ENCODE results near the gene BAHCC1.

Gene BAHCC1

DNA sequence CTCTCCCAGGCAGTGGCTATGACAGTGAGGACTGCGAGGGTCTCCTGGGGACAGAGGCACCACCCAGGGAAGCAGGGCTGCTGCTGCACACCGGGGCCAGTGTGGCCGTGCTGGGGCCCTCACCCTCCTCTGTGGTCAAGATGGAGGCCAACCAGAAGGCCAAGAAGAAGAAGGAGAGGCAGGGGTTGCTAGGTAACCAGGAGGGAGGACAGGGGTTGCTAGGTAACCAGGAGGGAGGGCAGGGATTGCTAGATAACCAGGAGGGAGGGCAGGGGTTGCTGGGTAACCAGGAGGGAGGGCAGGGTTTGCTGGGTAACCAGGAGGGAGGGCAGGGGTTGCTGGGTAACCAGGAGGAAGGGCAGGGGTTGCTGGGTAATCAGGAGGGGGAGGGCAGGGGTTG, 62.1 kb downstream of the BAHCC1 start:
- Histone ChIP-seq H3K4me3 (ENCODE audit: low read length) (no peak overlapping the region), H3K9me2 (replicated peaks; ENCODE audit: control insufficient read depth, low read length) (no peaks in the 10 kb centered on the region), H3K4me1 (ENCODE audit: control insufficient read depth, low read length) (peaks cover 13% of the 10 kb centered on the region), H3K27me3 (ENCODE audit: control insufficient read depth, low read length) (peaks cover 8% of the 10 kb centered on the region), H3K9me3 (ENCODE audit: control insufficient read depth, insufficient read depth, low read length) (no peaks in the 10 kb centered on the region; the same call in 1 of the 2 replicates), H3K4me2 (ENCODE audit: low read length) (no peak overlapping the region), H4K20me1 (ENCODE audit: control insufficient read depth, insufficient read depth, low read depth, low read length) (no peaks in the 10 kb centered on the region), H3K27ac (ENCODE audit: low read depth, low read length) (no peak overlapping the region), H3K36me3 (ENCODE audit: control insufficient read depth, low read length) (no peaks in the 10 kb centered on the region), H3F3A (ENCODE audit: control insufficient read depth, insufficient read depth) (no peaks in the 10 kb centered on the region), H3K79me2 (ENCODE audit: control insufficient read depth, low read length) (no peaks in the 10 kb centered on the region)
- no peak for TF ChIP-seq CTCF (IDR thresholded peaks at IDR 0.05; ENCODE audit: low read depth, low read length, poor library complexity, severe bottlenecking)
- no peak for TF ChIP-seq EZH2phosphoT487 (IDR thresholded peaks at IDR 0.05; ENCODE audit: borderline replicate concordance, low read length)

DNA sequence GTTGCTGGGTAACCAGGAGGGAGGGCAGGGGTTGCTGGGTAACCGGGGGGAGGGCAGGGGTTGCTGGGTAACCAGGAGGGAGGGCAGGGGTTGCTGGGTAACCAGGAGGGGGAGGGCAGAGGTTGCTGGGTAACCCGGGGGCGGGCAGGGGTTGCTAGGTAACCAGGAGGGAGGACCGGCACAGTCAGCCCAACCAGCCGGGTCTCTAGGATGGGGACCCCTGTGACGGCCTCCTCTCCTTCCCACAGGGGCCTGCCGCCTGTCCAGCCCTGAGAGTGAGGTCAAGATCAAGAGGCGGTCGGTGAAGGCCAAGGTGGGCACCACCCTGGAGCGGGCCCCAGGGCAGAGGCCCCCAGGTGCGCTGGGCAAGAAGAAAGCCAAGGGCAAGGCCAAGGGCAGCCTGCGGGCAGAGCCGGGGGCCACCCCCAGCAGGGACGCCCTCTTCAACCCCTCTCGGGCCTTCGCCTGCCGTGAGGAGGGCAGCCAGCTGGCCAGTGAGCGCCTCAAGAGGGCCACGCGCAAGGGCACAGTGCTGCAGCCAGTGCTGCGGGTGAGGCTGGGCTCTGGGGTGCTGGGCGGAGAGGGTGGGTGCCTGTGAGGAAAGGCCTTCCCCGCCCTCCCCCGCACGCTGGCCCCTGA, 62.8 kb downstream of the BAHCC1 start:
- H3K79me2 ChIP-seq (ENCODE audit: control insufficient read depth, low read length): no peaks in the 10 kb centered on the region
- H3K36me3 ChIP-seq (ENCODE audit: control insufficient read depth, low read length): no peaks in the 10 kb centered on the region
- H3K27ac ChIP-seq (ENCODE audit: low read depth, low read length): no peak overlapping the region
- H3K27me3 ChIP-seq (ENCODE audit: control insufficient read depth, low read length): peaks cover 7% of the 10 kb centered on the region
- H3K9me2 ChIP-seq (replicated peaks; ENCODE audit: control insufficient read depth, low read length): no peaks in the 10 kb centered on the region
- no peak overlapping the region for H3K4me3 ChIP-seq (ENCODE audit: low read length)
- no peak overlapping the region for H3K4me2 ChIP-seq (ENCODE audit: low read length)
- peaks cover 13% of the 10 kb centered on the region for H3K4me1 ChIP-seq (ENCODE audit: control insufficient read depth, low read length)
- no peaks in the 10 kb centered on the region; the same call in 1 of the 2 replicates for H3K9me3 ChIP-seq (ENCODE audit: control insufficient read depth, insufficient read depth, low read length)
- no peak for TF ChIP-seq CTCF (IDR thresholded peaks at IDR 0.05; ENCODE audit: low read depth, low read length, poor library complexity, severe bottlenecking)
- no peak for TF ChIP-seq EZH2phosphoT487 (IDR thresholded peaks at IDR 0.05; ENCODE audit: borderline replicate concordance, low read length)
- H3F3A ChIP-seq (ENCODE audit: control insufficient read depth, insufficient read depth): no peaks in the 10 kb centered on the region
- H4K20me1 ChIP-seq (ENCODE audit: control insufficient read depth, insufficient read depth, low read depth, low read length): no peaks in the 10 kb centered on the region

- Histone ChIP-seq H3K4me1 (ENCODE audit: control insufficient read depth, low read length) (peaks cover 7% of the 10 kb centered on the region), H3K9me2 (replicated peaks; ENCODE audit: control insufficient read depth, low read length) (no peaks in the 10 kb centered on the region), H4K20me1 (ENCODE audit: control insufficient read depth, insufficient read depth, low read depth, low read length) (no peaks in the 10 kb centered on the region), H3K27me3 (ENCODE audit: control insufficient read depth, low read length) (peaks cover 1% of the 10 kb centered on the region), H3K27ac (ENCODE audit: low read depth, low read length) (no peak overlapping the region), H3K9me3 (ENCODE audit: control insufficient read depth, insufficient read depth, low read length) (no peaks in the 10 kb centered on the region; the same call in 1 of the 2 replicates), H3K4me3 (ENCODE audit: low read length) (no peak overlapping the region), H3K36me3 (ENCODE audit: control insufficient read depth, low read length) (no peaks in the 10 kb centered on the region), H3K4me2 (ENCODE audit: low read length) (no peak overlapping the region), H3F3A (ENCODE audit: control insufficient read depth, insufficient read depth) (no peaks in the 10 kb centered on the region), H3K79me2 (ENCODE audit: control insufficient read depth, low read length) (no peaks in the 10 kb centered on the region)
- TF ChIP-seq CTCF (IDR thresholded peaks at IDR 0.05; ENCODE audit: low read depth, low read length, poor library complexity, severe bottlenecking) (no peak), EZH2phosphoT487 (IDR thresholded peaks at IDR 0.05; ENCODE audit: borderline replicate concordance, low read length) (no peak)
These were observed 63.4 kb downstream of the BAHCC1 start for GRCh38 chr17:81458628-81459027.
